H1 (cell line): ENCODE data around the gene ADGRV1. TPM values are rescaled to one million over a fixed set of nuclear protein-coding genes. Genes with fewer than 3 reads are reported as not detected.

Experiments
- CTCF ChIA-PET: fragments of 300-600 bp; sonication (Branson Sonifier 250); formaldehyde crosslinking; loops from one replicate; lab custom pipeline; 2021; ENCODE audit not compliant: partially characterized antibody; lab: Charles Lee
- POLR2A ChIA-PET: fragments of 300-600 bp; sonication (Branson Sonifier 250); formaldehyde crosslinking; loops from one replicate; lab custom pipeline; 2021; ENCODE audit warnings: inconsistent platforms; ENCODE audit not compliant: partially characterized antibody; lab: Charles Lee
- DNase-seq, 2 experiments: peaks; one replicate each; pipeline versions ENCODE4 v3.0.0 to v3.0.0-alpha.2; 2010 to 2022; ENCODE audit warnings: low spot score in 2 of 2, low read depth in 1 of 2, mixed read lengths in 1 of 2
- FAIRE-seq: peaks from 2 replicates; lab custom pipeline; 2011; peaks lifted over from hg19 to GRCh38; lab: Jason Lieb, UNC
- H2AFZ ChIP-seq: 2 replicates; pipeline ENCODE4 v1.8.1; 2012; ENCODE audit warnings: low read length, inconsistent platforms
- H2AK5ac ChIP-seq: 2 replicates; pipeline ENCODE4 v1.6.1; 2013; ENCODE audit warnings: low read depth, low read length
- H2BK120ac ChIP-seq: replicated peaks from 2 replicates; pipeline ENCODE3; 2013; ENCODE audit warnings: low read depth, low read length, inconsistent platforms
- H2BK12ac ChIP-seq: 2 replicates; pipeline ENCODE4 v1.6.1; 2013; ENCODE audit warnings: low read depth, low read length
- H2BK15ac ChIP-seq: 2 replicates; pipeline ENCODE4 v1.6.1; 2013; ENCODE audit warnings: low read length
- H2BK20ac ChIP-seq: 2 replicates; pipeline ENCODE4 v1.6.1; 2013; ENCODE audit warnings: low read length
- H2BK5ac ChIP-seq: 2 replicates; pipeline ENCODE4 v1.6.1; 2013; ENCODE audit warnings: low read depth, low read length
- H3K14ac ChIP-seq: 2 replicates; pipeline ENCODE4 v1.6.1; 2013; ENCODE audit warnings: inconsistent platforms; ENCODE audit not compliant: insufficient read length
- H3K18ac ChIP-seq: 2 replicates; pipeline ENCODE4 v1.6.1; 2013; ENCODE audit warnings: low read length; ENCODE audit errors: extremely low read depth
- H3K23ac ChIP-seq: 2 replicates; pipeline ENCODE4 v1.6.1; 2013; ENCODE audit warnings: inconsistent platforms; ENCODE audit not compliant: insufficient read length
- H3K23me2 ChIP-seq: 2 replicates; pipeline ENCODE4 v1.6.1; 2013; ENCODE audit warnings: low read depth, low read length
- H3K27ac ChIP-seq: 2 replicates; pipeline ENCODE4 v1.6.1; 2011; ENCODE audit warnings: low read depth, low read length, inconsistent platforms
- H3K27me3 ChIP-seq, 4 experiments: replicated peaks in 1 of 4; 1 replicate in 1 of 4; 2 replicates in 3 of 4; pipeline versions ENCODE4 v1.6.1 to v1.8.1; 2011 to 2013; ENCODE audit warnings: low read length in 3 of 4, mild to moderate bottlenecking in 3 of 4, inconsistent platforms in 2 of 4, mixed read lengths in 2 of 4, moderate library complexity in 1 of 4; ENCODE audit not compliant: control insufficient read depth in 3 of 4, insufficient read depth in 3 of 4; ENCODE audit errors: extremely low read depth in 1 of 4
- H3K36me3 ChIP-seq, 4 experiments: 2 replicates each; pipeline versions ENCODE4 v1.6.1 to v1.8.1; 2011 to 2013; ENCODE audit warnings: mild to moderate bottlenecking in 4 of 4, low read length in 3 of 4, moderate library complexity in 2 of 4, control low read depth in 1 of 4, inconsistent platforms in 1 of 4; ENCODE audit not compliant: insufficient read depth in 4 of 4, control insufficient read depth in 2 of 4
- H3K4ac ChIP-seq: replicated peaks from 2 replicates; pipeline ENCODE3; 2013; ENCODE audit warnings: low read length, low read depth, mixed read lengths, inconsistent platforms; ENCODE audit not compliant: insufficient read length
- H3K4me1 ChIP-seq, 4 experiments: replicated peaks in 1 of 4; 1 replicate in 1 of 4; 2 replicates in 3 of 4; pipeline versions ENCODE4 v1.6.1 to v1.8.1; 2011 to 2013; ENCODE audit warnings: low read length in 3 of 4, inconsistent platforms in 2 of 4, mixed read lengths in 1 of 4; ENCODE audit not compliant: insufficient read depth in 4 of 4, control insufficient read depth in 3 of 4
- H3K4me2 ChIP-seq, 2 experiments: 2 replicates each; pipeline versions ENCODE4 v1.6.1 to v1.8.1; 2011 to 2013; ENCODE audit warnings: low read depth in 2 of 2, low read length in 2 of 2, control low read depth in 1 of 2, inconsistent platforms in 1 of 2, mild to moderate bottlenecking in 1 of 2; ENCODE audit not compliant: insufficient read depth in 1 of 2
- H3K4me3 ChIP-seq, 4 experiments: fragments of 200-600, 300-600 bp in 1 of 4; sonication (generic), shearing (Covaris generic), sonication (Bioruptor Twin) in 1 of 4; 2 replicates each; pipeline versions ENCODE4 v1.5.1 to v1.8.1; 2011 to 2016; ENCODE audit warnings: low read length in 4 of 4, low read depth in 3 of 4, control low read depth in 2 of 4, inconsistent platforms in 2 of 4, mild to moderate bottlenecking in 2 of 4, mixed read lengths in 1 of 4, moderate library complexity in 1 of 4; ENCODE audit not compliant: insufficient read depth in 2 of 4; ENCODE audit errors: extremely low read depth in 1 of 4
- H3K56ac ChIP-seq: replicated peaks from 2 replicates; pipeline ENCODE3; 2013; ENCODE audit warnings: low read depth, mild to moderate bottlenecking, mixed read lengths, low read length, inconsistent platforms; ENCODE audit not compliant: insufficient read length
- H3K79me1 ChIP-seq: 2 replicates; pipeline ENCODE4 v1.6.1; 2013; ENCODE audit warnings: low read depth, low read length, control low read depth
- H3K79me2 ChIP-seq, 2 experiments: 2 replicates each; pipeline versions ENCODE4 v1.6.1 to v1.8.1; 2012 to 2013; ENCODE audit warnings: low read length in 2 of 2, mild to moderate bottlenecking in 2 of 2, inconsistent platforms in 1 of 2; ENCODE audit not compliant: insufficient read depth in 2 of 2, control insufficient read depth in 1 of 2
- H3K9ac ChIP-seq, 4 experiments: replicated peaks in 1 of 4; 1 replicate in 1 of 4; 2 replicates in 3 of 4; pipeline versions ENCODE4 v1.6.1 to v1.8.1; 2011 to 2013; ENCODE audit warnings: low read depth in 3 of 4, low read length in 3 of 4, control low read depth in 2 of 4, mild to moderate bottlenecking in 2 of 4, moderate library complexity in 2 of 4, inconsistent platforms in 1 of 4; ENCODE audit errors: extremely low read depth in 1 of 4
- H3K9me3 ChIP-seq, 2 experiments: 2 replicates each; pipeline versions ENCODE4 v1.6.1 to v1.8.1; 2012 to 2013; ENCODE audit warnings: mild to moderate bottlenecking in 2 of 2, moderate library complexity in 2 of 2, control low read depth in 1 of 2, inconsistent platforms in 1 of 2, low read depth in 1 of 2, low read length in 1 of 2, mixed read lengths in 1 of 2; ENCODE audit not compliant: insufficient read depth in 2 of 2
- H4K20me1 ChIP-seq, 2 experiments: replicated peaks in 1 of 2; 2 replicates each; pipeline versions ENCODE3 to v1.8.1; 2011 to 2013; ENCODE audit warnings: inconsistent platforms in 2 of 2, low read length in 2 of 2, mild to moderate bottlenecking in 1 of 2; ENCODE audit not compliant: insufficient read depth in 2 of 2, control insufficient read depth in 1 of 2
- H4K5ac ChIP-seq: 2 replicates; pipeline ENCODE4 v1.6.1; 2013; ENCODE audit warnings: low read length, low read depth, mixed read lengths, inconsistent platforms; ENCODE audit not compliant: insufficient read length
- H4K8ac ChIP-seq: 2 replicates; pipeline ENCODE4 v1.8.0; 2013; ENCODE audit warnings: mild to moderate bottlenecking, moderate library complexity, low read length, inconsistent platforms; ENCODE audit not compliant: insufficient read depth; ENCODE audit errors: extremely low read depth
- H4K91ac ChIP-seq: replicated peaks from 2 replicates; pipeline ENCODE3; 2013; ENCODE audit warnings: low read length, mixed read lengths, inconsistent platforms; ENCODE audit not compliant: insufficient read length
- SAP30 ChIP-seq: fragments of 300-600 bp; sonication (generic); IDR thresholded peaks from 2 replicates; pipeline ENCODE4 v1.7.1; 2012; ENCODE audit warnings: low read length, moderate library complexity, mild to moderate bottlenecking, inconsistent platforms; ENCODE audit not compliant: insufficient read depth, insufficient replicate concordance
- WGBS, 2 experiments: shearing (Covaris generic) in 1 of 2; methylation state at CpG; one replicate each; pipeline versions ENCODE4 v1.1.6 to v1.1.7; 2013 to 2015; ENCODE audit warnings: low lambda C conversion rate in 2 of 2, mixed read lengths in 2 of 2, inconsistent platforms in 1 of 2, low coverage in 1 of 2, missing lambda C conversion rate in 1 of 2; ENCODE audit not compliant: insufficient replicate concordance in 2 of 2, insufficient coverage in 1 of 2, insufficient read length in 1 of 2; ENCODE audit errors: extremely low coverage in 1 of 2, missing lambda C conversion rate in 1 of 2; 5-methylcytosine and 5-hydroxymethylcytosine counted together
- polyA plus RNA-seq, 7 experiments: library from polyadenylated mRNA; depleted of rRNA in 3 of 7; stranded (reverse) in 5 of 7; unstranded in 2 of 7; fragments of >200 nt in 5 of 7; fragments of 200-250 nt in 2 of 7; gene quantifications; 1 replicate in 5 of 7; 2 replicates in 1 of 7; 4 replicates in 1 of 7; pipeline versions ENCODE4 v1.2.1 to v1.2.3, GENCODE V29; 2011 to 2013; ENCODE audit warnings: missing spikeins in 2 of 7, mixed read lengths in 2 of 7
- total RNA-seq: library from RNA; stranded (reverse); fragmentation: NEBNext Ultra II Directional; extraction: Animal tissue kit (Norgen Biotek cat#: 25700); gene quantifications from 2 replicates; pipeline ENCODE4 v1.2.1, GENCODE V29; 2021

Gene ADGRV1
- total and polyA plus RNA-seq, 2 of the 8 experiments (the other 6 are each of a cell fraction or from before 2014, with no cell fraction given), result 53.1 to 62.2 TPM

DNA sequence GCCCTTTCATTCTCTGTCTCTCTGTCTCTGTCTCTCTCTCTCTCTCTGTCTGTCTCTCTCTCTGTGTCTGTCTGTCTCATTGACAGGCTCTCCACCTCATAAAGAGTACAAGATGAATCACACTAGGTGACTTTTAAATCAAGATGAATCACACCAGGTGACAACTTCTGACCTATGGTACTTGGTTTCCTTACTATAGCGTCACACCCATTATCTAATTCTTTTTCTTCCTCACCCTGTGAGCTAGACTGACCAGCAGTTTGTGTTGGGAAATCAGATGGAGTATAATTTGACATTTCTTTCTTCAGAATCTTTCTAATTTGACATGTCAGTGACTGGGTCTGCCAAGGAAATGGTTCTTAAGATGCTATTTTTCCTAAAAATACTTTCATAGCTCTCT is 591.6 kb downstream of the ADGRV1 start:
- H3K4ac ChIP-seq, result no peak overlapping the region
- no peak overlapping the region for H4K8ac ChIP-seq
- CTCF ChIA-PET, result interaction anchor here (0.7 to 1.5 kb wide), 4 partner anchors 43 to 218 kb away, joined by 3 to 5 read pairs (median 3); no protein-coding TSS in a partner anchor
- H3K27me3 ChIP-seq, result no peaks in the 10 kb centered on the region
- H3K9ac ChIP-seq, result no peak overlapping the region
- no peak overlapping the region for H2BK5ac ChIP-seq
- no peak overlapping the region for H3K23ac ChIP-seq
- no peaks in the 10 kb centered on the region for H3K79me1 ChIP-seq
- FAIRE-seq (peak; percentile 100), DNase-seq (no peak)
- no peak overlapping the region for H2BK15ac ChIP-seq
- no peak overlapping the region for H3K14ac ChIP-seq
- no peak overlapping the region for H3K27ac ChIP-seq
- peaks cover 2 to 6% of the 10 kb centered on the region in 2 experiments; a peak in 1 of 4 replicates for H3K9me3 ChIP-seq
- no peak overlapping the region for H2AFZ ChIP-seq
- no peak overlapping the region for H4K5ac ChIP-seq
- H4K91ac ChIP-seq, result no peak overlapping the region
- H2BK120ac ChIP-seq, result no peak overlapping the region
- no peaks in the 10 kb centered on the region for H3K79me2 ChIP-seq
- 0 out of 7 replicates have a peak, but pooled peaks cover 0 to 2% (median 0%) of the 10 kb centered on the region in 4 experiments for H3K4me1 ChIP-seq
- no peak overlapping the region for H3K4me2 ChIP-seq
- no peaks in the 10 kb centered on the region for H4K20me1 ChIP-seq
- TF ChIP-seq SAP30, result no peak
- no peak overlapping the region for H3K4me3 ChIP-seq
- no peak overlapping the region for H2AK5ac ChIP-seq
- H2BK12ac ChIP-seq, result no peak overlapping the region
- H3K18ac ChIP-seq, result no peak overlapping the region
- no peak overlapping the region for H2BK20ac ChIP-seq
- no peak overlapping the region for H3K56ac ChIP-seq
- peaks cover 0 to 19% (median 2%) of the 10 kb centered on the region in 4 experiments; a peak in 5 of 8 replicates for H3K36me3 ChIP-seq
- no peaks in the 10 kb centered on the region for H3K23me2 ChIP-seq
- 85% methylated on average over 1 of the region's 1 CpG; no CpG with 5 or more reads in 1 of the 2 experiments for WGBS, 2 experiments
- POLR2A ChIA-PET, result no interaction called here
